ENCODE measurements around the gene ANKDD1B. TPM values are rescaled to one million over a fixed set of nuclear protein-coding genes. Genes with fewer than 3 reads are reported as not detected.

Gene ANKDD1B
- total and polyA plus RNA-seq, 9 of the 15 experiments (the other 6 are each of a cell fraction or from before 2014, with no cell fraction given): 0.04 to 0.29 (median 0.18) TPM; not detected in 1

GRCh38 chr5:75707911-75708509 lies 96.8 kb downstream of the ANKDD1B start (continued):
- TF ChIP-seq NKRF (IDR thresholded peaks at IDR 0.05; ENCODE audit: borderline replicate concordance) (no peak), ARID4B (CRISPR knock-in tag; IDR thresholded peaks at IDR 0.05) (no peak), ZNF318 (IDR thresholded peaks at IDR 0.05; ENCODE audit: borderline replicate concordance in 1 of 2, low read depth in 1 of 2) (no peak), JUN (IDR thresholded peaks at IDR 0.05; ENCODE audit: borderline replicate concordance, low read depth, low read length) (0 out of 2 replicates have a peak, but pooled peaks have one; percentile 4), JUN (CRISPR knock-in tag; IDR thresholded peaks at IDR 0.05; ENCODE audit: borderline replicate concordance) (no peak), ATF3 (IDR thresholded peaks at IDR 0.05) (peak; percentile 73), ATF3 (CRISPR knock-in tag; conservative IDR thresholded peaks at IDR 0.05) (no peak), YY1 (IDR thresholded peaks at IDR 0.05; ENCODE audit: borderline replicate concordance in 1 of 3, control insufficient read depth in 1 of 3, extremely low read depth in 1 of 3, insufficient read depth in 3 of 3, insufficient read length in 1 of 3, insufficient replicate concordance in 2 of 3, low read depth in 1 of 3, low read length in 2 of 3) (peak in 1 of 3 experiments; percentile 34), ZNF121 (CRISPR knock-in tag; conservative IDR thresholded peaks at IDR 0.05) (no peak), GATAD2A (IDR thresholded peaks at IDR 0.05) (no peak)

Data from K562 (cell line).